Colon (tissue), 2 donors: ENCODE results near the gene AEBP1.

ENCODE experiments used
- FAIRE-seq: peaks from 2 replicates; lab custom pipeline; 2012; peaks lifted over from hg19 to GRCh38; lab: Jason Lieb, UNC
- donor health status: control.
- donor health status: control.

Gene AEBP1

GRCh38 chr7:44156453-44157010, 52.4 kb downstream of the AEBP1 start:
- FAIRE-seq = no peak

GRCh38 chr7:44157116-44158080, 53.3 kb downstream of the AEBP1 start:
- no peak for FAIRE-seq

GRCh38 chr7:44158096-44158872, 54.1 kb downstream of the AEBP1 start:
- no peak for FAIRE-seq

- FAIRE-seq = no peak
Measured at GRCh38 chr7:44158873-44159631, 54.9 kb downstream of the AEBP1 start.

GRCh38 chr7:44159824-44160630, 55.9 kb downstream of the AEBP1 start:
- no peak for FAIRE-seq

- no peak for FAIRE-seq
Measured at GRCh38 chr7:44161371-44161770, 57.2 kb downstream of the AEBP1 start.

GRCh38 chr7:44162179-44162578, 58.0 kb downstream of the AEBP1 start:
- no peak for FAIRE-seq

- no peak for FAIRE-seq
Measured at GRCh38 chr7:44162785-44163395, 58.7 kb downstream of the AEBP1 start.

GRCh38 chr7:44163591-44163990, 59.4 kb downstream of the AEBP1 start:
- no peak for FAIRE-seq
